ENCODE data around the gene DQX1. TPM values are rescaled to one million over a fixed set of nuclear protein-coding genes. Genes with fewer than 3 reads are reported as not detected.

Gene DQX1
- total RNA-seq, 1 experiment from 2014 or later, result not detected

GRCh38 chr2:74532222-74532621, 6.2 kb upstream of the DQX1 start:
- peak; percentile 63 for DNase-seq (ENCODE audit: low read depth)

GRCh38 chr2:74531666-74532065, 5.6 kb upstream of the DQX1 start:
- DNase-seq (ENCODE audit: low read depth), result no peak

GRCh38 chr2:74530239-74531187, 4.5 kb upstream of the DQX1 start:
- DNase-seq (ENCODE audit: low read depth), result peak; percentile 57

DNA sequence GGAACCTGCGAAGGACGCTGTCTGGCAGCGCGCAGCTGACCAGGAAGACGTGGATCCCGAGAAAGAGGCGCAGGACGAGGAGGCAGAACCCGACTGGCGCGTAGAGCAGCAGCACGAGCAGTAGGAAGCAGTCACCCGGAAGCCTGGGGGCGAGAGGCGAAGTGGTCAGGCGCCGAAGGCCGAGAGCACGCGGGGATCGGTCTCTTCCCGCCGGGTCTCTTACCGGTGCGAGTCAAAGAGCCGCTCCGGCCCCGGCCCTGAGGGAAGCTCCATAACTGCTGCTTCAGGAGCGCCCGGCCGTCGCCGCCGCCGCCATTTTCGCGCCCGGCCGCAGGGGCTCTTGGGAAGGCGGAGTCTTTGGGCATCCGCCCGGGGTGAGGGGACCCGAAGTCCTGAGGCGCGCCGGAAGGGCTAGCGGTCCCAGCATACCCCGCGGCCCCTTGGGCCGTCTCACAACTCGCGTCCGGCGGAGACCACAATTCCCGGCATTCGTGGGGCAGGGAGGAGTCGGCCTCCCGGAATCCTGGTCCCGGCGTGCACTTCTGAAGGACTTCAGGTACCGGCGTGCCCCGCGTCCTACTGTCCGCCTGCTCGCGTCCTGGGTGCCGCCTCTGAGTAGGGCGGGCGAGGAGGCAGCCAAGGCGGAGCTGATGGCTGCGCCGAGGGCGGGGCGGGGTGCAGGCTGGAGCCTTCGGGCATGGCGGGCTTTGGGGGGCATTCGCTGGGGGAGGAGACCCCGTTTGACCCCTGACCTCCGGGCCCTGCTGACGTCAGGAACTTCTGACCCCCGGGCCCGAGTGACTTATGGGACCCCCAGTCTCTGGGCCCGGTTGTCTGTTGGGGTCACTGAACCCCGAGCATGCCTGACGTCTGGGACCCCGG, 3.6 kb upstream of the DQX1 start, which contains the start of the genes AUP1 and HTRA2:
TSS of gene AUP1 (minus strand) at position 350 of the 882 bp plus-strand sequence. CDS start at position 273, 77 bp downstream.
TSS of gene HTRA2 (plus strand) at position 577 of the 882 bp plus-strand sequence. CDS start at position 651, 74 bp downstream.
- peak; percentile 99 for DNase-seq (ENCODE audit: low read depth)

- no peak for DNase-seq (ENCODE audit: low read depth)
These were observed 2.7 kb upstream of the DQX1 start for GRCh38 chr2:74528600-74529356.

GRCh38 chr2:74527741-74528140, 1.7 kb upstream of the DQX1 start:
- no peak for DNase-seq (ENCODE audit: low read depth)

GRCh38 chr2:74526649-74527230, 709 bp upstream of the DQX1 start:
- DNase-seq (ENCODE audit: low read depth), result no peak

- no peak for DNase-seq (ENCODE audit: low read depth)
These were observed 895 bp downstream of the DQX1 start for GRCh38 chr2:74524955-74525716.

GRCh38 chr2:74524005-74524404, 2.0 kb downstream of the DQX1 start:
- no peak for DNase-seq (ENCODE audit: low read depth)

DNA sequence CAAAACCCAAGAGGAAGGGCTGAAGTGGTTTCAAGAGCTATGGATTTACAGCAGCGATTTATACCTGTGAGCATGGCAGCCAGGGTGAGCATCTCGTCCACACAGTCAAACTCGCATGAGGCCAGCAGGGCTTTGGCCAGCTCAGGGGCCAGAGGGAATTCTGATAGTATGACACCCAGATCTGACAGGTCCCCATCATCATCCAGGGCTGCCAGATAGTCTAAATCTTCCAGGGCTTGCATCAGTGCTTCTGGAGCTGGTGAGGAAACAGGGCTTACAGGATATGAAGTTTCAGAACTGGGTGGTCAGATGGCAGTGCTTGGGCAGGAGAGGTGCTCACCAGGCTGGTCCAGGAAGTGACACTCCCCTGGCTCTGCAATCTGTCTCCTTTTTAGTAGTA, 3.5 kb downstream of the DQX1 start:
- DNase-seq (ENCODE audit: low read depth), result no peak

DNA sequence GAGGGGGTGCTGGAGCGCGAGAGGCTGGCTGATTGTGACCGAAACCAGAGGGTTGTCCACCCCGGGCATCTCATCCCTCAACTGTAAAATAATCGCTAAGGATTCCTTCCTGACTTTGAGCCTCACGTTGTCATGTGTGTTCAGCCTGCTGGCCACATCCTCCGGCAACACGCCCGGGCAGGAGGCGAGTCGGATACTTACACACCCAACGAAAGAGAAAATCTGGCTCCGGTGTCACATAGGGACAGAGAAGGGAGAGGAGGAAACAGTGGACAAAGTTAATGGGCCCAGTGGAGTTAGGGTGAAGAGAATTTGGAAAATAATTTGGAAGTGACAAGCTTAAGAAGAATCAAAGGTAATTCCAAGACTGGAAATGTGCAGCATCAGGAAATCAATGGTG, 9.4 kb downstream of the DQX1 start:
- no peak for DNase-seq (ENCODE audit: low read depth)

DNA sequence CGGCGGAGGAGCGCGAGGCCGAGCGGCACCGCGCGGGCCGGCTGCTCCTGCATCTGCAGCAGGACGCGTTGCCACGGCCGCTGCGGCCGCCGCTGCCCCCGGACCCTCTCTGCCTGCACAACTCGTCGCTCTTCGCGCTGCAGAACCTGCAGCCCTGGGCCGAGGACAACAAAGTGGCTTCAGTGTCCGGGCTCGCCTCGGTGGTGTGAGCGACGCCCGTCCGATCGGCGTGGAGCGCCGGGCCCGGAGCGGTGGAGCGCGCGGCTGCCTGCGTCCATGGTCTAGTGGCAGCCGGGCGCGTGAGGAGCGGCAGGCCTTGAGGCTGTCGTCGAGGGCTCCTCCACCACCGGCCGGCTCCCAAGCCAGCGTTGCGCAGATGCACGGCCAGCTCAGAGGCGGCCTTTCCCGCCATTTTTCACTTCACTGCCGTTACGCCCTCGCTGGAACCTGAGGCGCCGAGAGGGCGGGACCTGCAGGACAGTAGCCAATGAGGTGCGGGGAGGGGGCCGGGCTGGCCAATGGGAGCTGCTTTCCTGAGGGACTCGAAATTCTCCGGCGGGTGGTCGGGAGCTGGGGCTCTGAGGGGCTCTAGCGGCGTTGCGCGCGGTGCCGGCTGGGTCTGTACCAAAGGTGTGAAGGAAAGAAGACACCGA, 9.9 kb downstream of the DQX1 start:
- no peak for DNase-seq (ENCODE audit: low read depth)

- DNase-seq (ENCODE audit: low read depth), result no peak
These were observed 10.6 kb downstream of the DQX1 start for GRCh38 chr2:74515271-74515980.

DNA sequence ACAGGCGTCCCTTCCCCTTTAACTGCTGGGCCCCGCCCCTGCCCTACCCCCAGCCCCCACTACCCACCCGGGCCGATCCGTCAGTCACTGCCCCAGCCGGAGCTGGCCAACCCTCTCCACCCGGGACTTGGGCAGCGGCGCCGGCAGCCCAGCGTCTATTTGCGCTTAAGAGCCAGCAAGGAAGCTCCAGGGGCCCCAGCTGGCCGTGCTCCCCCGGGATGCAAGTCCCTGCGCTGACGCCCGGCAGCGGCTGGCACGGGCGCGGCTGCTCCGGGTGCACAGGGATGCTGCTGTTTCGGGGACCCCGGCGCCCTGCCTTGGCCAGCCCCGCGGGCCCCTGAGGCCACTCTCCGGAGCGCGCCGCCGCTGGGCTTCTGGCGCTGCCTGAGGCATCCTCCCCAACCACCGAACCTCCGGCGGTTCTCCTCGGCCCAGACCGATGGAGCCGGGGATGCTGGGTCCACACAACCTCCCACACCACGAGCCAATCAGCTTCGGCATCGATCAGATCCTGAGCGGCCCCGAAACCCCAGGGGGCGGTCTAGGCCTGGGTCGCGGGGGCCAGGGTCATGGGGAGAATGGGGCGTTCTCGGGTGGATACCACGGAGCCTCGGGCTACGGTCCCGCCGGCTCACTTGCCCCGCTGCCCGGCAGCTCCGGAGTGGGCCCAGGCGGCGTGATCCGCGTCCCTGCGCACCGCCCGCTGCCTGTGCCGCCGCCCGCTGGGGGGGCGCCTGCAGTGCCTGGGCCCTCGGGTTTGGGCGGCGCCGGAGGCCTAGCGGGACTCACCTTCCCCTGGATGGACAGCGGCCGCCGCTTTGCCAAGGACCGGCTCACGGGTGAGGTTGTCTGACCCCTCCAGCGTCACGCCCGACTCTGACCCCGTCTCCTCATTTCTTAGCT, 11.4 kb downstream of the DQX1 start, which contains the start of gene TLX2:
TSS of gene TLX2 (plus strand) at position 83 of the 903 bp plus-strand sequence. CDS start at position 440, 357 bp downstream.
- peak; percentile 34 for DNase-seq (ENCODE audit: low read depth)

GRCh38 chr2:74513605-74514367, 12.2 kb downstream of the DQX1 start:
- peak; percentile 20 for DNase-seq (ENCODE audit: low read depth)

DNA sequence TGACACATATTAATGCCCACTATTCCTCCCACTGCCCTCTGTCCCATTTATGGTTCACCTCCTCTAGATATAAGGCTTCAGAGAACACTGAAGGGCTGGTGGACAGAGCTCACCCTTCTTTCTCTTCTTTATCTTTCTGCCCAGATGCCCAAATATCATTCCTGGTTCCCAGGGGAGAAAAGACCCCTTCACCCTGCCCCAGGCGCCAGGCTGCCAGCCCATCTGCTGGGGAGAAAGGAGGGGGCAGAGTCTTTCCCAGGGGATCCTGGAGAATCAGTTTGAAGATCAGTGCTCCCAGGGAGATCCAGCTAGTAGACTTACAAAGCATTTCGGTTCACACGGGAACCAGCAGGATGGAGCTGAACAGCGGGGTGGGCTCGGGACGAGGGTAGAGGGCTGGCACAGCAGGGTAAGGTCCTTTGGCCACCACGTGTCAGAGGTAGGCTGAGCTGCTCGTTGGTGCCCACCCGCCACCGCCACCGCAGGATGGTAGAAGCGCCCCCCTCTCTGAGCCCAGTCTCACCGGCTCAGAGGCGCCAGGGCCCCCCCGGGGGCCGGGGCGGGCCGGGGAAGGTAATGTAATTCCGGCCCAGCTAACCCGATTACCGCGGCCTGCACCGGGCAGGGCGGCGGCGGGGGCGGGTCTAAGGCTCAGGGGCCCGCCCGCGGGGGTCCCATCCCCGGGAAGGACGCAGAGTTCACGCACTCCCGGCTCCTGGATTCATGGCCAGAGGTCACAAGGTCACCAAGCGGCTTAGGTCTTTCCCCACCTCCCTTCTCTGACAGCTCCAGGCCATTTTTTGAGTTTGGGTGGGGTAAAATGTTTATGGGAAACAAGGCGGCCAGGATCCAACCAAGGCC, 13.1 kb downstream of the DQX1 start:
- DNase-seq (ENCODE audit: low read depth), result no peak

Measured in M059J (cell line).